NOMO-1 treated with dmso at 0.1 percent for 144 hours (cell line): Measurements from ENCODE around the gene DNASE1L2.

Source experiments
- DNase-seq: peaks from one replicate; lab custom pipeline; 2025; ENCODE audit not compliant: unreplicated experiment; lab: John Stamatoyannopoulos, UW

The DNASE1L2 gene, protein sequence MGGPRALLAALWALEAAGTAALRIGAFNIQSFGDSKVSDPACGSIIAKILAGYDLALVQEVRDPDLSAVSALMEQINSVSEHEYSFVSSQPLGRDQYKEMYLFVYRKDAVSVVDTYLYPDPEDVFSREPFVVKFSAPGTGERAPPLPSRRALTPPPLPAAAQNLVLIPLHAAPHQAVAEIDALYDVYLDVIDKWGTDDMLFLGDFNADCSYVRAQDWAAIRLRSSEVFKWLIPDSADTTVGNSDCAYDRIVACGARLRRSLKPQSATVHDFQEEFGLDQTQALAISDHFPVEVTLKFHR

DNA sequence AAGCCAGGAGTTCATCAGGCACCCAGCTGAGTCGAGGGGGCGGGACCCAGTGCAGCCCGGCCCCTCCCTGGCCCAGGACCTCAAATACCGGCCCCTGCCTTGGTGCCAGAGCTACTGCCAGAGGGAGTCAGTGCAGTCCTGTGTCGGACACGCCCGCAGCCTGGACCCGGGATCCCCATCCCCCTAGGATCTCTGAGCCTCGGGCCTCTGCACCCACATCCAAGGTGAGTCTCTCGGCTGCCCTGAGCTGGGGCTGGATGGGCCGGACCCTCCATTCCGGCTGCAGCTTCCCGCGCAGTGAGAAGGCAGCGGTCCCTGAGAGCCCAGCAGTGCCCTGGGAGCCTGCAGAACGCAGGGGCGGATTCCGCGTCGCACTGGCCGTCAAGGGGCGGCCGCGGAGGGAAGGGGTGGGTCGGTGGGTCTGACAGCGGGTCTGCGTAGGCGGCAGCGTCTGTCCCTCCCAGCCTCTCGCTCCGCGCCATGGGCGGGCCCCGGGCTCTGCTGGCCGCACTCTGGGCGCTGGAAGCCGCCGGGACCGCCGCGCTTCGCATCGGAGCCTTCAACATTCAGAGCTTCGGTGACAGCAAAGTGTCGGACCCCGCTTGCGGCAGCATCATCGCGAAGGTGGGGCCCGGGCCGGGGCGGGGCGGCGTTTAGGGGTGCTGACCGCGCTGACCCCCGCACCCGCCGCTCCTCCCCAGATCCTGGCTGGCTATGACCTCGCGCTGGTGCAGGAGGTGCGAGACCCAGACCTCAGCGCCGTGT is at the start of gene DNASE1L2:
Gene DNASE1L2, plus strand, starts transcription at position 108 of the 765 bp plus-strand sequence. Its CDS starts 373 bp downstream, at position 481.
- no peak for DNase-seq

DNA sequence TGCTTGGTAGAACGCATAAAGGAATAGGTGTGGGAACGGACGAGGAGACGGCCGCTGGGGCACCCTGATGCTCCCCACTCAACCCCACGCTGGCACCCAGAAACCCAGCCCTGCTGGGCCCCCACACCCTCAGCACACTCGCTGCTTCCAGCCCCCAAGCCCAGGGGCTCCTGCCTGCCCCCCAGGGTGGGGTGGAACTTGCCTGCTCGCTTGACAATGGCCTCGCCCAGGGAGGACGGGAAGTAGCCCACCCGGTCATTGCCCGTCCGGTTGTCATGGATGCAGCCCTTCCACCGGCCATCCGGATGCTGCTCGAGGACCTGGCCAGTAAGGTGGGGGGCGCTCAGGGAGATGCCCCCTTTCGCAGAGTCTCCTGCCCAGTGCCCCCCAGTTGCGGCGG is 49.7 kb upstream of the DNASE1L2 start:
- DNase-seq, result no peak

DNA sequence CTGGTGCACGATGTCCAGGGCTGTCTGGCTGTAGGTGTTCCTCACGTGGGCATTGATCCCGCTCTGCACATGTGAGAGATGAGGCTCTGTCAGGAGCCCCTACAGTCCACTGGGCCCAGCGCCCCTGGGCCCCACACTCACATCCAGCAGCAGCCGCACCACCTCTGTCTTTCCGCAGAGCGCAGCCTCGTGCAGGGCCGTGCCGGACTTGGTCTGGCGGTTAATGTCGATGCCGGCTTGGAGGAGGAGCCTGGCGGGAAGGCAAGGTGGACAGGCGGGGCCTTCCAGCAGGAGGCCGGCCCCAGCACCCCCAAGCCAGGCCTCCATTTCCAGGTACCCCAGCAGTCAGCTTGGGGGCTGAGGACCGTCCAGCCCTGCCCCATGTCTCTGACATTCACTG is 49.0 kb upstream of the DNASE1L2 start:
- no peak for DNase-seq

DNA sequence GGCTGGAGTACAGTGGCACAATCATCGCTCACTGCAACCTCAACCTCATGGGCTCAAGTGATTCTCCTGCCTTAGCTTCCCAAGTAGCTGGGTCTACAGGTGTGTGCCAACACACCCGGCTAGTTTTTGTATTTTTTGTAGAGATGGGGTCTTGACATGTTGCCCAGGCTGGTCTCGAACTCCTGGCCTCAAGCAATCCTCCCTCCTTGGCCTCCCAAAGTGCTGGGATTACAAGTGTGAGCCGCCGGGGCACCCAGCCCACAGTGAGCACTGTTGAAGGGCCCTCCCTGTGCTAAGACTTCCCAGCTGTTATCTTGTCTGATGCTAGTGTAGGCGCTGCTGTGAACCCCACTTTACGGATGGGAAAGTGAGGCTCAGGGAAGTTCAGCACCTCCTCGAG is 47.8 kb upstream of the DNASE1L2 start:
- no peak for DNase-seq

DNA sequence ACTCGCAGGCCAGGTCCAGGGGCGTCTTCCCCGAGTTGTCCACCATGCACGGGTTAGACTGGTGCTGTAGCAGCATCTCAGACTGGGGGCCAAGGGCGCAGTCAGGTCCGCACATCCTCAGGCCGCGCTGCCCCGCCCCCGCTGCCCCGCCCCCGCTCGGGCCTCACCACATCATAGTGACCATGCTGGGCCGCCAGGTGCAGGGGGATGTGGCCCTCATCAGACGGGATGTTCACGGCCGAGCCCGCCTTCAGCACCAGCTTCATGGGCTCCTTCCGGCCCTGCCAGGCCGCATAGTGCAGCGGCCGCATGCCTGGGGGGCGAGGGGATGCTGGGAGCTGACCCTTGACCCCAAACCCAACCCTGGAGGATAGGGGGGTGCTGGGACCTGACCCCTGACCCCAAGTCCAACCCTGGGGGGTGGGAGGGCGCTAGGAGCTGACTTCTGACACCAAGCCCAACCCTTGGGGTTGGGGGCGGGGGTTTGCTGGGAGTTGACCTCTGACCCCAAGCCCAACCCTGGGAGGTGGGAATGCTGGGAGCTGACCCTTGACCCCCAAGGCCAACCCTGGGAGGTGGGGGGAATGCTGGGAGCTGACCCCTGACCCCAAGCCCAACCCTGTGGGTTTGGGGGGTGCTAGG is 46.9 kb upstream of the DNASE1L2 start:
- no peak for DNase-seq

DNA sequence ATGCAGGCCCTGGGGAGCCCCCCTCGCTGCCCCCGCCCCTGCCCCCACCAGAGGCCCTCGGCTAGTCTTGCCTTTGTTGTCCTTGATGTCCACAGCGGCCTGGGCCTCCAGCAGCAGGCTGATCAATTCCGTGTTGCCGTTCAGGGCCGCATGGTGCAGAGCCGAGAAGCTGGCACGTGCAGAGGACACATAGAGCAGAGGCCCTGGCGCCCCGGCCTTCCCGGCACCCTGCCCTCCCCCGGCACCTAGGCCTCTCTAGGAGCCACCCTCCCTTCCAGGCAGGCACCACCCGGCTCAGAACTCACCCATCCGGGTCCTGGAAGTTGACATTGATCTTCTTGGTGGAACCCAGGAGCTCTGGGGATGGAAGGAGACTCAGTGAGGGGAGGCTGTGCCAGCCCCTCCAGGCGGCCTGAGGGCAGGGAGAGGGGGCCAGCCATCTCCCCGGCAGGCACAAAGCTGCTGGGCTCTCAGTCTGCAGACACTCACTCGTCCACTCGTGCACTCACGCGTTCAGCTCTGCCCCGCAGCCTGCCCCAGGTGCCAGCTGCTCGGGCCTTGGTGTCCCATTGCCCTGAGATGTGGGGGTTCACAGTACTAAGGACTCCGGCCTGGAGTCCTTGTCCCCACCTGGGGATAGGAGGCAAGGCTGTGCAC is 46.1 kb upstream of the DNASE1L2 start:
- no peak for DNase-seq

DNA sequence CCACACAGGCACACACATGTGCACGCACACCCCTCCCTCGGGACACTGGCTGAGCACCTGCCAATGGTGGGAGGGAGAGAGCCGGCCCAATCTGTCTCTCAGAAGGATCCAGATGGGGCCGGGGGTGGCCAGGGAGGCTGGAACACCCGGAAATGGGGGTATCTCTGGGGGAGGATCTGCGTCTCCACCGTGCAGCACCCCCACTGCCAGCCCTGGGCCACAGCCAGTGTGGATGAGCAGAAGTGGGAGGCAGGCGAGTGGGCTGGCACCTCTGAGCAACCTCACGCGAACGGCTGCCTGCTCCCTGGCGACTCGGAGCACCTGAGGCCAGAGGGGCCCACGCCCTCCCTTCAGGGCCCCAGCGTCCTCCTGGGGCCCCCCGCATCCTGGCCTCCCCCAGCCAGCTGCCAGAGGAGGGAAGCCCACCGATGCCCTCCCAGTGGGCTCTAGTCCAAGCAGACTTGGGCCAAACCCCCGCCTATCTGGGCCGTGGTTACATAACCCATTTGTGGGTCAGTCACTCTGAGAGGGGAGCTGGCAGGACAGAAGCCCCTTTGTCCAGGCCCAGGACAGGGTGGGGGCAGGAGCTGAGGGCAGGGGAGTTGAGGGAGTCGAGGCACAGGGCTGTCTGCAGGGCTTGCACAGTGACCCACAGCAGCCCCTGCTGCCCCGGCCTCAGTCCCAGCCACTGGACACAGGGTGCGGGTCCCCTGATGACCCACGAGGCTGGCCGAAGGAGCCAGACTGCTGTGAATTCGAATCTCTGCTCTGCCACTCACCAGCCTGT is 45.4 kb upstream of the DNASE1L2 start:
- DNase-seq, result no peak

DNA sequence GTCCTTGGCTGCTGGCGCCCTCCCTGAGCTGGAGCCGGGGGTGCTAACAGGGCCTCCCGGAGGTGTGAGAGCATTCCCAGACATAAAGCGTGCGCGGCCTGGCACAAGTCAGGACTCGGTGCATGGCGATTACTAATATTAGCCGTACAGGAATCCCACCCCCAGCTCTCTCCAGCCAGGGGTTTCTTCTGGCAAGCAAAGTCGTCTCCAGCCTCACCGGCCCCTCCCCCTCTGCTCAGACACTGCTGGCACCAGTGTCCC is 44.9 kb upstream of the DNASE1L2 start:
- DNase-seq, result no peak

DNA sequence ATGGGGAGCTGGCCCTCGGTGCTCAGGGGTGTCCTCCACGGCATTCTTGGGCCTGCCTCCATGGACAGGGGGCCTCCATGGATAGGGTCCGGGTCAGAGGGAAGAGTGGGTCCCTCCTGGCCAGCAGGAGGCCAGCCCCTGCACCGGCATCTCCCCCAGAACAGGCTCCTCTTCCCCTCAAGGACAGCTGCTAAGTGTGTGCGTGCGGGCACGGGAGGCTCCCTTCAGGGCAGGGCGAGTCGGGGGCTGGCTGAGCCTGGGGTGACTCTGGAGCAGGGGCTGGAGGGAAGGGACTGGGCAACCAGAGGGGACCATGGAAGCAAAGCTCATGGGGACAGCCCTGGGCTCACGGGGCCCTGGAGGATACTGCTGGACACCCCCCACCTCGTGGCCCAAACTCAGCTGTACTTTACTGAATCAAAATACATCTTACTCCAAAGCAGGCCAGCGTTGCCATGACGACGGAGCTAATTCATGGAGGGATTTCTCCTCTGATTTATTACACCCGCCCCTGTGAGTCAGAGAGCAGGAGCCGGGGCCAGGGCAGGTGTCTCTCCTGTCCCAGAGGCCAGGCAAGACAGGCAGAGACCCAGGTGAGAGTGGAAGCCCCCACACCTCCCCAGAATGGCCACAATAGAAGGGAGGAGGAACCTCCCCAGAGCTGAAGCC is 41.9 kb upstream of the DNASE1L2 start:
- no peak for DNase-seq

DNA sequence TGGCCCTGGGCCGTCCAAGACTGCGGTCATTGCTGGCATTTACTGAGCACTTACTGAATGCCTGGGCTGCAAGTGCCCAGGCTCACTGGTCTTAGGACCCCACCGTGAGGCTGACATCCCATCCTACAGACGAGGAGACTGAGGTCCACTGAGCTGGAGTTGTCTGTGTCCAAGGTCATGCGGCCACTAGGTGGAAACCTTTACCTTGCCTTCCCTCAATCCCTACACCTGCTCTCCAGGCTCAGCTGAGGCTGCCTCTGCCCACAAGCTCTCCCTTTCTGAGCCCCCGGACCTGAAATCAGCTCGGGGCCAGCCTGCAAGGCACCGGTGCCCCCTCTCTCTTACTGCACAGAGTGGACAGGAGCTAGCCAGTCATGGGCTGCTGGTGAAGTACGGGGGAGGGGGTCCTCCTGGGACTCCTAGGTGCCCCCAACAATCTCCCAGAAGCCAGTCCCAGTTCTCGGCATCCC is 41.4 kb upstream of the DNASE1L2 start:
- DNase-seq, result peak; percentile 31

DNA sequence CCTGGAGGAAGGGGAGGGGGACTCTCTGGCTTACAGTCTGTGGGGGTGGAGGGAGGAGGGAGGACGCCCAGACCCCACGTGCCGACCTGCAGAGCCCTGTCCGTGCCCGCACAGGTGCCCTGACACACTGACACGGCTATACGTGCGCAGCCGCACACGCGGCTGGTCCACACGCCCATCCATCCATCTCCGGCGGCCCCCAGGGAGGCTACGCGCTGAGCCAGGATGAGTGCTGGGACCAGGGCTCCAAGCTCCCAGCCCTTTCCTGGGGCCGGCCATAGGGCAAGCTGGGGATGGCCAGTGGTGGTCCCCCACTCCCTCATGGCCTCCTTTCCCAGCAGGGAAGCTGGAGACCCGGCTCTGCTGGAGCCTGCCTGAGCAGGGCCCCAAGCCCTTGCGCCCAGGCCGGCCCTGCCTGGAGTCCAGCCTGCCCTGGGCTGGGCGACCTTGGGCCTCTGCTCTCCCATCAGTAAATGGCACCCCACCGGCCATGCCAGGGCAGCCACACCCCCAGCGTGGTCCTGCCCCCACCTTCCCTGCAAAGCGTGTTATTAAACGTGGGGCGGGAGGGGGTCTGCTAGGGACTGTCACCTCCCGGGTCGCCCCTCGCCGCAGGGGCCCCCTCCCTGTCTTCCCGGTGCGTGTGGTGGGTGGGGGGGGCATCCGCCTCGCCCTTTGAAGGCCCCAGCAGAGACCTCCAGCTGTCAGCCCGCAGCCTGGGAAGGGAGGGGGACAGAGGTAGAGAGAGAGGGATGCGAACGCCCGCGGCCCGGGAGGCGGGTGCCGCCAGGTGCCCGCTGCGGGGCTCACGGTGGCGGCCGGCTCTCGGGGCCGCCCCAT is 40.7 kb upstream of the DNASE1L2 start:
- DNase-seq, result no peak

DNA sequence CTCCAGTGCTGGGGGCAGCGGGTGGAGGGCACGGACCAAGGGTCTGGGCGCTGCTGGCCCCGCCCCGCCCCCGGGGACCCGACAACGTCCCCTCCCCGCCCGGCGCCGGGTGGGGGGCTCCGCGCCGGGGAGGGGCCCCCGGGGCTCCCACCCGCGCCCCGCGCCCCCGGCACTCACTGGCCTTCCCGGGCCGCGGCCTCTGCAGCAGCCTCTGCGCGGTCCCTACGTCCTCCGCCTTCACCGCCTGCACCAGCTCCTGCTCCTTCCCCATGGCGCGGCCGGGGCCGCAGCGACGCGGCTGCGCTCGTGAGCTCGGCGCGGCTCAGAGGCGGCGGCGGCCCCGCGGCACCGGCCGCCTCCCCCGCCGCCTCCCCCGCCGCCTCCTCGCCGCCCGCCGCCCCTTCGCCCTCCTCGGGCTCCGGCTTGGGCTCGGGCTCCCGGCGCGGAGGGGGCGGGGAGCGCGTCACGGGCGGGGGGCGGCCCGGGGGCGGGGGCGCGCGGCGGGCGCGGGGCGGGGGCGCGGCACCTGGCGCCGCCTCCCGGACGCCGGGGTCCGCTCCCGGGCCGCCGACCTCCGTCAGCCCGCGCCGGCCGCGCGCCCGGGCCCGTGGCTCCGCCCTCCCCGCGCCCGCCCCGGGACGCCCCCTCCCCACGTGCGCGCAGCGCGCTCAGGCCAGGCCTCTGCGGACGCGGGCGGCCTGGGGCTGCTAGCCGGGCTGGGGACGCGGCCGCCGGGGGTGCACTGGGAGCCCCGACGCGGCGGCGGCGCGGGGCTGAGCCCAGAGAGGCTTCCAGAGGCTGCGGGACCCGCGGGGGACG is 39.9 kb upstream of the DNASE1L2 start, which contains the start of gene CASKIN1:
Gene CASKIN1, minus strand, starts transcription at position 444 of the 819 bp plus-strand sequence. Its CDS starts 173 bp downstream, at position 271.
- DNase-seq, result peak; percentile 11

DNA sequence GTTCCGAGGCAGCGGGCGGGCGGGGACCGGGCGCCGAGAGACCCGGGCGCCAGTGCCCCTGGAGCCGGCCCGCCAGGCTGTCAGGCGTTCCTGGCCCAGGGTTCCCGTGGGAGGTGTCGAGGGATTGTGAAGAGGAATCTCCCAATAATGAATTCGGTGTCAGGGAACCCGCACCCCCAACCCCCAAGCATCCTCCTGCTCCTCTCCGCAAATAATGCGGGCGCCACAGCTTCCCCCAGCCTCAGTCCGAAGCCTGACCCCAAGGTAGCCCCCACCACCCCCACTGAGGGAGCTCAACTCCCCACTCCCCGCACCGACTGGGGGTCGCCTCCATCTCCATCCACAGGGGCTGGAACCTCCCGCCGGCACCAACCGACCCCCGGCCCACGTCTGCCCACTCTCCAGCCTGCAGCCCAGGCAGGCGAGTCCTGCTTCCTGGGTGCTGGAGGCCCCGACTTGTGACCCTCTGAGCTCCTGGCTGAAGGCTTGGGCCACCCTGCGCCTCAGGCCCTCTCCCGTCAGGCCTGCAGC is 39.2 kb upstream of the DNASE1L2 start:
- DNase-seq, result no peak

DNA sequence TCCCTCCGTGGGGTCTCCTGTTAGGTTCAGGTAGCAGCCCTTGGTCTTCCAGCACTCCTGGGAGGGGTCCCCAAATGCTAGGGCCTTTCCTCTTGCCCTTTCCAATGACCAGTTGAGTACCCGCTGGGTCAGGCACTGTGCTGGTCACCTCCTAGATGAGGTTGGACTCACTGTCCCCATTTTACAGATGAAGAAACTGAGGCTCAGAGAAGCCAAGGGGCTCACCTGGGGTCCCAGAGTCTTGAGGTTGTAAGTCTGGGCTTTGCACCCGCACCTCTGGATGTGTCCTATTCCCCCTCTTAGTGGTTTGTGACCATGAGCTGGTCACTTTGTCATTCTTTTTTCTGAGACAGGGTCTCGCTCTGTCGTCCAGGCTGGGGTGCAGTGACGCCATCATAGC is 38.5 kb upstream of the DNASE1L2 start:
- DNase-seq, result no peak

DNA sequence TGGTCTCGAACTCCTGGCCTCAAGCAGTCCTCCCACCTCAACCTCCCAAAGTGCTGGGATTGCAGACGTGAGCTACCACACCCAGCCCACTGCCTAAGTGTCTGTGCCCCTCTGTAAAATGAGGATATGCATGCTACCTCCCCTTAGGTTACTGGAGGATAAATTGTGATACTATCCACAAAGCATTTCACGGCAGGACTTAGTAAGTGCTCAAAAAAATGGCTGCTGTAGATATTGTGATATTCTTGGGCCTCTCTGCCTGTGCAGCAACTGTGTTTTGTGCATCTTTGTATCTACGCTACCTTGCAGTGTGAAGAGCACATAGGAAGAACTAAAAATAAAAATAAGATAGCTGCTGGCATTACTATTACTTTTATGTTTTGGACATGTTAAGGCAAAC is 38.0 kb upstream of the DNASE1L2 start:
- DNase-seq, result no peak

DNA sequence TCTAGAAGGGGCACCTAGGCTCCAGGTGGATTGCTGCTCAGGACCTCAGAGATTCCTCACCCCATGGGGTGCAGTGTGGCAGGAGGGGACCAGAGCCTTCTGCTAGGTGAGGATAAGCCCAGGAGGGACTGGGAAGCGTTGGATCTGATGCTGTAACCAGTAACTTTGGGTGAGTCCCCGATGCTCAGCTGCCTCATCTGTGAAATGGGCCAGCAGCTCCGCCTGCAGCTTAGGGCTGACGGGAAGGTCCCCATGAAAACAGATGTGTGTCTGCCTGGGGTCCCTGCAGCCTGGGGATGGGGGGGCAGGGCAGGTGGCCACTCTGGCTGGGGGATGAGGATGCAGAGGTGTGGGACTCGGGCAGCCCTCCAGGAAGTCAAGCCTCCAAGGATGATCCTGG is 37.1 kb upstream of the DNASE1L2 start:
- no peak for DNase-seq

DNA sequence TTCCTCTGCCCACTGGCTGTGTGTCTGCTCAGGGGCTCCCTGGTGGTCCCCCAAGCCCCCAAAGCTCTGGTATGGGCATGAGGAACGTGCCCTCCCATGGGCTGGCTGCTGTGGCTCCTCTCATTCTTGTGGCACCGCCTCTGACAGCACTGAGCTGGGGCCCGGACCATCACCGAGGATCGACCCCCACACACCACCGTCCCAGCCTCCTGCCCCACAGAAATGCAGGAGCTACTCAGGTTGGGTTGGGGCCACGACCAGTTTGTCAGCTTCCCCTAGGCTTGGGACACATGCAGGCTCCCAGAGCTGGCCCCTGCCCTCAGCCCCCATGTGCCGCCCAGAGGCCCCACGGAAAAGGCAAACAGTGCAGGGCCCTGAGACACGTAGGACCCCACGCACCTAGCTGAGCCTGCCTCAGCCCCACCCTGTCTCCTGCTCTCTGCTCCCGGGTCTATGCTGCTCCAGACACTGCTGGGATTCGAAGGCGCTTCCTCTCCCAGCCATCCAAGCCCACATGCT is 36.6 kb upstream of the DNASE1L2 start:
- DNase-seq, result no peak

DNA sequence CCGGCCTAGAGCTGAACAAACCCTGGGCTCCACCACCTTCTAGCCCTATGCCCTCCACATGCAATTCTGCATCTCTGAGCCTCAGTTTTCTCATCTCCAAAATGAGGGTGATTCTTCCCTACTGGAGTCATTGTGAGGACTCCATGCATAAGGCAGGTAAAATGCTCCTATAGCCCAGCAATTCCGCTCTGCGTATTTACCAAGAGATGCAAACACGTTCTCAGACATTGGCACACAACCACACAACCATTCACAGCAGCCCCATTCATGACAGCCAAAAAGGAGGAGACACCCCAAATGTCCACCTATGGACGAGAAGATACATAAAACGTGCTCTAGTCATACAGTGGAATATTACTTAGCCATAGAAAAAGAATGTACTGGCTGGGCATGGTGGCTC is 35.9 kb upstream of the DNASE1L2 start:
- DNase-seq, result no peak
